Stomach smooth muscle (tissue), 2 donors: ENCODE measurements around the gene PBX4.

ENCODE experiments used
- H3K27ac ChIP-seq: one replicate; pipeline ENCODE4 v1.7.0; 2013; ENCODE audit warnings: mild to moderate bottlenecking, low read length, inconsistent platforms
- H3K27me3 ChIP-seq, 2 donors: one replicate each; pipeline ENCODE4 v1.7.0; 2013; ENCODE audit warnings: low read length in 2 of 2; ENCODE audit not compliant: insufficient read depth in 2 of 2, control insufficient read depth in 1 of 2
- H3K36me3 ChIP-seq, 2 donors: one replicate each; pipeline ENCODE4 v1.7.0; 2013; ENCODE audit warnings: low read length in 2 of 2; ENCODE audit not compliant: control insufficient read depth in 2 of 2, insufficient read depth in 2 of 2
- H3K4me1 ChIP-seq: one replicate; pipeline ENCODE4 v1.7.0; 2013; ENCODE audit warnings: low read length; ENCODE audit not compliant: control insufficient read depth, insufficient read depth
- H3K4me3 ChIP-seq, 2 donors: one replicate each; pipeline ENCODE4 v1.7.0; 2013; ENCODE audit warnings: low read length in 2 of 2
- H3K9ac ChIP-seq, 2 donors: one replicate each; pipeline ENCODE4 v1.7.0; 2013; ENCODE audit warnings: low read length in 2 of 2, mild to moderate bottlenecking in 1 of 2
- H3K9me3 ChIP-seq, 2 donors: one replicate each; pipeline ENCODE4 v1.7.0; 2013; ENCODE audit warnings: low read length in 2 of 2; ENCODE audit not compliant: control insufficient read depth in 2 of 2
- donor health status: healthy.
- donor health status: Pancreatic carcinoma.

PBX4 gene

GRCh38 chr19:19584356-19584755, 34.1 kb downstream of the PBX4 start:
- H3K4me3 ChIP-seq: no peak overlapping the region
- H3K36me3 ChIP-seq: no peaks in the 10 kb centered on the region
- H3K4me1 ChIP-seq: no peaks in the 10 kb centered on the region
- no peak overlapping the region for H3K27ac ChIP-seq
- H3K9ac ChIP-seq: no peak overlapping the region
- H3K27me3 ChIP-seq: no peaks in the 10 kb centered on the region
- no peaks in the 10 kb centered on the region for H3K9me3 ChIP-seq

- H3K27me3 ChIP-seq: no peaks in the 10 kb centered on the region
- no peak overlapping the region for H3K4me3 ChIP-seq
- no peaks in the 10 kb centered on the region for H3K36me3 ChIP-seq
- no peak overlapping the region for H3K9ac ChIP-seq
- H3K27ac ChIP-seq: no peak overlapping the region
- no peaks in the 10 kb centered on the region for H3K4me1 ChIP-seq
- H3K9me3 ChIP-seq: no peaks in the 10 kb centered on the region
Observed at GRCh38 chr19:19582471-19582870, 36.0 kb downstream of the PBX4 start.

GRCh38 chr19:19581391-19581790, 37.1 kb downstream of the PBX4 start:
- no peaks in the 10 kb centered on the region for H3K27me3 ChIP-seq
- H3K4me3 ChIP-seq: no peak overlapping the region
- no peak overlapping the region for H3K27ac ChIP-seq
- no peaks in the 10 kb centered on the region for H3K4me1 ChIP-seq
- no peak overlapping the region for H3K9ac ChIP-seq
- H3K9me3 ChIP-seq: no peaks in the 10 kb centered on the region
- H3K36me3 ChIP-seq: no peaks in the 10 kb centered on the region

- H3K36me3 ChIP-seq: no peaks in the 10 kb centered on the region
- no peak overlapping the region for H3K4me3 ChIP-seq
- H3K27me3 ChIP-seq: no peaks in the 10 kb centered on the region
- H3K4me1 ChIP-seq: no peaks in the 10 kb centered on the region
- no peaks in the 10 kb centered on the region for H3K9me3 ChIP-seq
- H3K27ac ChIP-seq: no peak overlapping the region
- H3K9ac ChIP-seq: no peak overlapping the region
Observed at GRCh38 chr19:19580418-19580817, 38.1 kb downstream of the PBX4 start.

- Histone ChIP-seq H3K36me3 (no peaks in the 10 kb centered on the region), H3K4me1 (no peaks in the 10 kb centered on the region), H3K27me3 (no peaks in the 10 kb centered on the region), H3K9ac (no peak overlapping the region), H3K4me3 (no peak overlapping the region), H3K9me3 (no peaks in the 10 kb centered on the region), H3K27ac (no peak overlapping the region)
Observed at GRCh38 chr19:19579533-19580361, 38.7 kb downstream of the PBX4 start.

GRCh38 chr19:19578252-19578651, 40.2 kb downstream of the PBX4 start:
- Histone ChIP-seq H3K4me3 (no peak overlapping the region), H3K27me3 (no peaks in the 10 kb centered on the region), H3K27ac (no peak overlapping the region), H3K36me3 (no peaks in the 10 kb centered on the region), H3K9me3 (no peaks in the 10 kb centered on the region), H3K9ac (no peak overlapping the region), H3K4me1 (no peaks in the 10 kb centered on the region)

GRCh38 chr19:19575411-19575810, 43.1 kb downstream of the PBX4 start:
- no peak overlapping the region for H3K9ac ChIP-seq
- H3K9me3 ChIP-seq: no peaks in the 10 kb centered on the region

GRCh38 chr19:19571071-19571786, 47.3 kb downstream of the PBX4 start:
- no peak overlapping the region for H3K4me3 ChIP-seq
- no peaks in the 10 kb centered on the region for H3K36me3 ChIP-seq
- H3K4me1 ChIP-seq: no peaks in the 10 kb centered on the region
- no peak overlapping the region for H3K27ac ChIP-seq
- no peak overlapping the region for H3K9ac ChIP-seq
- no peaks in the 10 kb centered on the region for H3K9me3 ChIP-seq
- no peaks in the 10 kb centered on the region for H3K27me3 ChIP-seq

More at GRCh38 chr19:19575411-19575810, 43.1 kb downstream of the PBX4 start:
- Histone ChIP-seq H3K4me3 (no peak overlapping the region), H3K27ac (no peak overlapping the region), H3K4me1 (no peaks in the 10 kb centered on the region), H3K36me3 (no peaks in the 10 kb centered on the region), H3K27me3 (no peaks in the 10 kb centered on the region)

GRCh38 chr19:19570571-19570970, 47.9 kb downstream of the PBX4 start:
- no peaks in the 10 kb centered on the region for H3K36me3 ChIP-seq
- no peaks in the 10 kb centered on the region for H3K27me3 ChIP-seq
- H3K9me3 ChIP-seq: no peaks in the 10 kb centered on the region

GRCh38 chr19:19568802-19569756, 49.4 kb downstream of the PBX4 start:
- no peak overlapping the region for H3K4me3 ChIP-seq
- H3K4me1 ChIP-seq: no peaks in the 10 kb centered on the region
- H3K27me3 ChIP-seq: no peaks in the 10 kb centered on the region
- H3K9ac ChIP-seq: no peak overlapping the region
- no peaks in the 10 kb centered on the region for H3K36me3 ChIP-seq
- H3K27ac ChIP-seq: no peak overlapping the region
- no peaks in the 10 kb centered on the region for H3K9me3 ChIP-seq

More at GRCh38 chr19:19570571-19570970, 47.9 kb downstream of the PBX4 start:
- Histone ChIP-seq H3K4me3 (no peak overlapping the region), H3K9ac (no peak overlapping the region), H3K27ac (no peak overlapping the region), H3K4me1 (no peaks in the 10 kb centered on the region)
